LNCaP clone FGC (cell line): Measurements from ENCODE around the gene STON2.

Source experiments
- DNase-seq: peaks from one replicate; pipeline ENCODE4 v3.0.0-alpha.2; 2011; ENCODE audit warnings: low read depth
- H3K4me3 ChIP-seq: 2 replicates; pipeline ENCODE4 v1.5.1; 2011; ENCODE audit warnings: mild to moderate bottlenecking, low read depth, low read length, control low read depth
- TF ChIP-seq, protein P1 (sequence below): IDR thresholded peaks from 2 replicates; pipeline ENCODE4 v1.5.1; 2012; ENCODE audit warnings: mild to moderate bottlenecking; ENCODE audit not compliant: control insufficient read depth, insufficient read depth; ENCODE audit errors: extremely low read depth

STON2 gene

DNA sequence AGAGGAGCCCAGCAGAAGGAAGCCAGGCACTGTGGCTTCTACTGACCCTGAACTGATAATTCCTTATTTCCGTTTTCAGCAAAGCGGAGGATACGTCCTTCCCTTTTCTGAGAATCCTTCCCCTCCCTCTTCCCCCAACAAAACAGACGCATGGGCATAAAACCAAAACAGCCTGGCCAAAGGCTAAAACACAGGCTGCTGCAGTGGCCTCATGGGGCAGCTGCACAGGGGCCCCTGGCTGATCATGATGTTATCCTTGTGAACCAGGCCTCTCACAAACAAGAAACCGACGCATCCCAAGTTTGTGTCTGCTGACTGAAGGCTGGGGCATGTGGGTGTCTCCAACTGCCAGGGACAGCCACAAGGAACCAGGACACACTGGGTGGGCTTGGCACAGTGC is 23.4 kb upstream of the STON2 start:
- H3K4me3 ChIP-seq, result no peak overlapping the region
- DNase-seq, result no peak
- TF ChIP-seq, protein P1, sequence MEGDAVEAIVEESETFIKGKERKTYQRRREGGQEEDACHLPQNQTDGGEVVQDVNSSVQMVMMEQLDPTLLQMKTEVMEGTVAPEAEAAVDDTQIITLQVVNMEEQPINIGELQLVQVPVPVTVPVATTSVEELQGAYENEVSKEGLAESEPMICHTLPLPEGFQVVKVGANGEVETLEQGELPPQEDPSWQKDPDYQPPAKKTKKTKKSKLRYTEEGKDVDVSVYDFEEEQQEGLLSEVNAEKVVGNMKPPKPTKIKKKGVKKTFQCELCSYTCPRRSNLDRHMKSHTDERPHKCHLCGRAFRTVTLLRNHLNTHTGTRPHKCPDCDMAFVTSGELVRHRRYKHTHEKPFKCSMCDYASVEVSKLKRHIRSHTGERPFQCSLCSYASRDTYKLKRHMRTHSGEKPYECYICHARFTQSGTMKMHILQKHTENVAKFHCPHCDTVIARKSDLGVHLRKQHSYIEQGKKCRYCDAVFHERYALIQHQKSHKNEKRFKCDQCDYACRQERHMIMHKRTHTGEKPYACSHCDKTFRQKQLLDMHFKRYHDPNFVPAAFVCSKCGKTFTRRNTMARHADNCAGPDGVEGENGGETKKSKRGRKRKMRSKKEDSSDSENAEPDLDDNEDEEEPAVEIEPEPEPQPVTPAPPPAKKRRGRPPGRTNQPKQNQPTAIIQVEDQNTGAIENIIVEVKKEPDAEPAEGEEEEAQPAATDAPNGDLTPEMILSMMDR, result no peak

DNA sequence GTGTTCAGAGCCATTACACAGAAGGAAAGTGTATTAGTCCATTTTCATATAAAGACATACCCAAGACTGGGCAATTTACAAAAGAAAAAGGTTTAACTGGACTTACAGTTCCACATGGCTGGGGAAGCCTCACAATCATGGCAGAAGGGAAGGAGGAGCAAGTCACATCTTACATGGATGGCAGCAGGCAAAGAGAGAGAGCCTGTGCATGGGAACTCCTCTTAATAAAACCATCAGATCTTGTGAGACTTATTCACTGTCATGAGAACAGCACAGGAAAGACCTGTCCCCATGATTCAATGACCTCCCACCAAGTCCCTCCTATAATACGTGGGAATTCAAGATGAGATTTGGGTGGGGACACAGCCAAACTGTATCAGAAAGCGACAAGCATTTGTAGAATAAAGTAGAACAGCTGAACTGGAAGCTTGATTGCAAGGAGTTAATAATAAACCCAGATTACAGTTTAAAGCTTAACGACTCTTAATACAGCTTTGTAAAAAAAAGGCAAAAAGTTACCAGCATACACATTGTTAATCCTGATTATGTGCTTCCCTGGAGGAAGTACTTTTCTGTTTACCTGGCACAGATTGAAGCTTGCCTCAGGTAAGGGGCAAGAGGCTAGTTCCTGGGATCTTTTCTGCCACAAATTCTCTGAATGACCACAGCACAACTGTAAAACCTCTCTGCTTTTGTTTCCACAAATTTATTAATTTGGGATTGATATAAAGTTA is 18.1 kb upstream of the STON2 start:
- peak; percentile 69 for DNase-seq
- H3K4me3 ChIP-seq, result no peak overlapping the region
- TF ChIP-seq, protein P1, result no peak

DNA sequence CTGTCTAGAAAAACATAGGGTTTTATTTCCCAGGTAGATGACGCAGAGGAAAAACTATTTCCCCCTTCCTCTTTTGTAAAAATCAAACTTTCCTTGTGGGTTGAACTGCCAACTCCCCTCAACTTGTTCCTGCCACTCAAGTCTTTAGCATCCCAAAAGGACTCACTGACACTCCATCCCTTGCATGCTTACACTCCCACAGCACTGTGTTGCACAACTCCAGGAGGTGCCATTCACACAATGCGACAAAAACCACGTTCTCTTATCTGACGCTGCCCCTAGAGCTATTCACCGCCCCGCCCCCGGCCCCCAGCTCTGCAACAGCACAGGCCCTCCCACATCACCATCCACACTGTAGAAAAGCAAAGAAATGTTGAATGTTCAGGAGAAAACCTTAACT is 16.9 kb upstream of the STON2 start:
- TF ChIP-seq, protein P1, result no peak
- no peak overlapping the region for H3K4me3 ChIP-seq
- DNase-seq, result no peak

DNA sequence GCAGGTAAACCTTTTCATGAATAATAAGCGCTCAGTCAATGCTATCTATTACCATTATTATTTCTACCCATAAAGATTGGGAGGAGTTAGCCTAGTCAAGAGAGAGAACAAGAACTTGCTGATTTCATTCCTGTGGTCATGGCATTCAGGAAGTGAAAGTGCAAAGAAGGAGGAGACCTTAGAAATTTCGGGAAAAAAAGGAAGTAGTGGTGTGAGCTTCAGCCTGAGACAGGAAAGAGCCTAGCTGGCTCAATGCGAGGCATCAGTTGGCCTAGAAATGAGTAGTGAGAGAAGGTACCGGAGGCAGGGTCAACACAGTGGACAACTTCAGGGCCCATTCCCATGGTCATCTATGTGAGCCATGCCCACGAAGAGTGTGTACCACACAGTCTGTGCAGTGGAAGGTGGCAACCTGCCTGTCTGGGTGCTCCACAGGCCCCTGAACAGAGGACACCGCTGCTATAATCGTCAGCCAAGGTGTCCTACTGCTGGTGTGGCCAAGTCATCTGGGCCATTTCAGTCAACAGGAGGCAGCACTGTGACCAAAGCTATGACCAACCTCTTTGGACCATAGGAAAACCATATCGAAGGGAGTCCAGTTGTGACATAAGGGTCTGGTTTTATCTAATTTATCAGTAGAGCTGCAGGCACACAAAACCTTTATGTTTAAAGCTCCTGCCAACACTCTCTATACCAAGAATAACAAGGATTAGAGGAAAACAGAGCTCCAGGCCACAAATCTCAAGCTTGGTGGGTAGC is 16.2 kb upstream of the STON2 start:
- TF ChIP-seq, protein P1, result no peak
- no peak for DNase-seq
- no peak overlapping the region for H3K4me3 ChIP-seq

DNA sequence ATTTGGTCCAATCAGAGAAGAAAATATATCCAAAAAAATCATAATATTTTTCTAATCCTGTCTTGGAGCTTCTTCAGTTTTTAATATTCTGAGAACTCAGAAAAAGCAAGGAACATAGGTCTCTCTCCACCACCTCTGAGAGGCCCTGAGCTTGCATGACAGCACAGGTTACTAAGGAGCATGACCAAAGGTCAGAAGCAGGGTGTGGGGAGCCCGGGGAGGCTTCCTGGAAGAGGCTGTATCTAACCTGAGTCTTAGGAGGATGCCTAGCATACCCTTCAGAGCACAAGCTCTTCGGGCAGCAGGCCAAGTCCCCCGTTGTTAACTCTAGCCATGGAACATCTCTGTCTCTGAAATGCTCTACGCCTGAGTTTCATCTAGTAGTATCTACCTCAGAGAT is 15.7 kb upstream of the STON2 start:
- no peak overlapping the region for H3K4me3 ChIP-seq
- DNase-seq, result no peak
- TF ChIP-seq, protein P1, result no peak

DNA sequence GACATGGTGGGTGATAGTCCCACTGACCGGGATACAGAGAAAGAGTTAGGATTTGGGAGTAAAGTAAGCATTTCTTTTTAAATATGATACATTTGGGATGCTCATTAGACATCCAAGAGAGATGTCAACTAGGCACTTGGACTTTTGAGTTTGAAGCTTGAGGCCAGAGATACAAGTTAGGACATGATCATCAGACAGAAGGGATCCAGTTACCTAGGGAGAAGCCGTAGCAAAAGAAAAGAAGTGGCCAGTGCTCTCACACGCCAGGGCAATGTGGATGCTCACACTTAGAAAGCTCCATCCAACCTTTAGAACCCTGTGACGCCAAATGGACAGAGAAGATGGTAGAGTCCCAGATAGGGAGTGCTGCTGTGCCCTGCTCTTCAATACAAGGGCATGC is 14.0 kb upstream of the STON2 start:
- TF ChIP-seq, protein P1, result no peak
- DNase-seq, result no peak
- H3K4me3 ChIP-seq, result no peak overlapping the region
